ENCODE data around the gene FEV. TPM values are rescaled to one million over a fixed set of nuclear protein-coding genes. Genes with fewer than 3 reads are reported as not detected.
A peak's percentile ranks its signal among the peaks of the same experiment; 100 is the strongest.

FEV gene
- total RNA-seq, 1 experiment from 2014 or later: not detected

DNA sequence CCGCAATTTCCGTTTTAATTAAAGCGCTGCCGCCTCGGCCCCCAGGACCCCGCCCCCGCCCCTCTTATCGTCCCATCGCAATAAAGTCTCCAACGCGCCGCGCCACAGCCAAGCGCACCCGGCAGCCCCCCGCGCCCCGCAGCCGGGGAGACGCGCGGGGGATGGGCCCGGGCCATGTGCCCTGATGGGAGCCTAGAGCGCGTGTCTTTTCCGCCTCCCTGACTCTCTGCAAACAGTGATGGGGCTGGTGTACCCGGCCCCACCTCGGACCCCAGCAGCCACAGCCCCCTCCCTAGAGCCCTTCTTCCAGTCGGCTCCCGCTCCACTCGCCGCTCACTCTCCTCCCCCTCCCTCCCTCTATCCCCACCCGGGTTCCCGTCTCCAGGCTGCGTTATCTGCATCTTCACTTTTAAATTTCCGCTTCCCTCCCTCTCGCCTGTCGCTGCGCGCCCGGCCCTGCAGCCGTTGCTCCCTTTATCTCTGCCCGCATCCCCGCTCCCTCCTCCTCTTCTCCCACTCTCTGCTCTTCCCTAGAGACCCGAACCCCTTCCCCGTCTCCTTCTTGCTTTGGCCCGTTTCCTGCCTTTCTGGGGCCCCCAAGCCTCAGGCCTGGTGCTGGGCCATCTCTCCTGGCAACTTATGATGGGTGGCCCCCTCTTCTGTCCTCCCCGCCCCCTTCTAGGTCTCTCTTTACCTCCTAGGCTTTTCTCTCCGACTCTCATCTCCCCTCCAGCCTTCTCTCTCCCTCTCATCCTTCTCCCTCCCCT, 524 bp upstream of the FEV start:
- Histone ChIP-seq H3K79me2 (ENCODE audit: low read length) (no peaks in the 10 kb centered on the region), H3K36me3 (ENCODE audit: insufficient read depth, low read length) (no peaks in the 10 kb centered on the region), H3K27ac (ENCODE audit: low read length) (no peak overlapping the region), H4K20me1 (ENCODE audit: insufficient read depth, low read depth, low read length) (no peaks in the 10 kb centered on the region), H3K4me3 (ENCODE audit: low read length) (no peak overlapping the region), H3K9ac (ENCODE audit: low read length) (no peak overlapping the region), H2AFZ (ENCODE audit: low read length) (no peak overlapping the region), H3K9me2 (replicated peaks; ENCODE audit: insufficient read depth, low read length) (no peaks in the 10 kb centered on the region), H3K4me1 (ENCODE audit: low read length) (peaks cover 3% of the 10 kb centered on the region; the same call in 1 of the 2 replicates), H3K9me3 (ENCODE audit: low read length) (no peaks in the 10 kb centered on the region), H3K4me2 (ENCODE audit: low read depth, low read length, poor library complexity, severe bottlenecking) (no peak overlapping the region), H3K27me3 (ENCODE audit: low read length) (no peaks in the 10 kb centered on the region)
- DNase-seq: no peak

DNA sequence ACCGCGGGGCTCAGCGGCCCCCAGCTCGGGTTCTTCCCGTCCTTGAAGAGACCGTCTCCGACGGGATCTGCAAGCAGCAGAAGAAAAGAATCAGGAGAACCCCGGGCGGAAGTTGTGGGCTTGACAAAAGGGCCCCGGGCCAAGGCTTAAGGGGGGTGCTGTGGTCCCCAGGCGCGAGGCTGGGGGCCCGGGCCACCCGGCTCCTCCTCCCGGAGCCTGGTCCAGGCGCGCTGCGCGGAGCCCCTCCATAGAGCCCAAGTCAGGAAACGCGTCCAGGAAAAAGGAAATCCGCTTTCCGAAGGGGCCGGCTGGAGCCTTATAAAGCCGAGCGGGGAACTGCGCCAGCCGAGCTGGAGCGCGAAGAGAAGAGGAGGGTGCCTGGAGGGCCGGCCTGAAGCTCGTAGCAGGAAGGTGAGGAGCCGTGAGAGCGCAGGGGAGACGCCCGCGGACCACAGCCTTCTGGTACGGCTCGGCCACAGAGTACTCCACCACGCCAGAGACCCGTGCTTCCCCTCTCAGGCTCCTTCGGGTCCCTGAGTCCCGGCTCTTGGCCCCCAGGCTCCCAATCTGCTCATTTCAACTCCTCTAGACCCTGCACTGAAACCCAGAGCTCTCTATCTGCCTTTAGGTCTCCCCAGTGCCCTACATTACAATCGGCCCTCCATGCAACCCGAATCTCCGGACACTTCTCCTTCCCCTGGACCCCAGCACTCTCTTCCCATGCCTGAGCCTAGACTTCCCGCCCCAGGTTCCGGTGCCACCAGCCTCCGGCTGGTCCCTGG, 554 bp downstream of the FEV start:
- Histone ChIP-seq H3K79me2 (ENCODE audit: low read length) (no peaks in the 10 kb centered on the region), H3K4me2 (ENCODE audit: low read depth, low read length, poor library complexity, severe bottlenecking) (no peak overlapping the region), H3K4me3 (ENCODE audit: low read length) (no peak overlapping the region), H3K9ac (ENCODE audit: low read length) (no peak overlapping the region), H3K9me3 (ENCODE audit: low read length) (no peaks in the 10 kb centered on the region), H4K20me1 (ENCODE audit: insufficient read depth, low read depth, low read length) (no peaks in the 10 kb centered on the region), H3K4me1 (ENCODE audit: low read length) (peaks cover 9% of the 10 kb centered on the region), H3K36me3 (ENCODE audit: insufficient read depth, low read length) (no peaks in the 10 kb centered on the region), H3K9me2 (replicated peaks; ENCODE audit: insufficient read depth, low read length) (no peaks in the 10 kb centered on the region), H3K27ac (ENCODE audit: low read length) (no peak overlapping the region), H2AFZ (ENCODE audit: low read length) (no peak overlapping the region), H3K27me3 (ENCODE audit: low read length) (no peaks in the 10 kb centered on the region)
- DNase-seq: no peak

DNA sequence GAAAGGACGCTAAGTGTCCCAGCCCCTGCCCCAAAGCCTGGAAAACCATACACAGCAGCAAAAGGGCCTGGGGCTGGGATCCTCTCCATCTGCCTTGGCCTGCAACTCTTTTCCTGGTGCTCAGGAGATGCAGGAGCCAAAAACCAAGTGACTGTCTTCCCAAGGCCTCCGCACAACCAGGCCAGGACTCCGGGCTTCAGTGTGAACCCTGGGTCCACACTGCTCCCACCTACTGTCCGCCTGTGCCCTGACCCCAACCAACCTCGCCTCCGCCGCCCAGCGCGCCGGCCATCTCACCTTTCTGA, 1.1 kb downstream of the FEV start:
- DNase-seq: no peak
- Histone ChIP-seq H3K4me1 (ENCODE audit: low read length) (peaks cover 9% of the 10 kb centered on the region), H4K20me1 (ENCODE audit: insufficient read depth, low read depth, low read length) (no peaks in the 10 kb centered on the region), H3K9ac (ENCODE audit: low read length) (no peak overlapping the region), H3K9me3 (ENCODE audit: low read length) (no peaks in the 10 kb centered on the region), H3K27ac (ENCODE audit: low read length) (no peak overlapping the region), H3K4me3 (ENCODE audit: low read length) (no peak overlapping the region), H3K79me2 (ENCODE audit: low read length) (no peaks in the 10 kb centered on the region), H3K27me3 (ENCODE audit: low read length) (no peaks in the 10 kb centered on the region), H3K36me3 (ENCODE audit: insufficient read depth, low read length) (no peaks in the 10 kb centered on the region), H2AFZ (ENCODE audit: low read length) (no peak overlapping the region), H3K9me2 (replicated peaks; ENCODE audit: insufficient read depth, low read length) (no peaks in the 10 kb centered on the region), H3K4me2 (ENCODE audit: low read depth, low read length, poor library complexity, severe bottlenecking) (no peak overlapping the region)

DNA sequence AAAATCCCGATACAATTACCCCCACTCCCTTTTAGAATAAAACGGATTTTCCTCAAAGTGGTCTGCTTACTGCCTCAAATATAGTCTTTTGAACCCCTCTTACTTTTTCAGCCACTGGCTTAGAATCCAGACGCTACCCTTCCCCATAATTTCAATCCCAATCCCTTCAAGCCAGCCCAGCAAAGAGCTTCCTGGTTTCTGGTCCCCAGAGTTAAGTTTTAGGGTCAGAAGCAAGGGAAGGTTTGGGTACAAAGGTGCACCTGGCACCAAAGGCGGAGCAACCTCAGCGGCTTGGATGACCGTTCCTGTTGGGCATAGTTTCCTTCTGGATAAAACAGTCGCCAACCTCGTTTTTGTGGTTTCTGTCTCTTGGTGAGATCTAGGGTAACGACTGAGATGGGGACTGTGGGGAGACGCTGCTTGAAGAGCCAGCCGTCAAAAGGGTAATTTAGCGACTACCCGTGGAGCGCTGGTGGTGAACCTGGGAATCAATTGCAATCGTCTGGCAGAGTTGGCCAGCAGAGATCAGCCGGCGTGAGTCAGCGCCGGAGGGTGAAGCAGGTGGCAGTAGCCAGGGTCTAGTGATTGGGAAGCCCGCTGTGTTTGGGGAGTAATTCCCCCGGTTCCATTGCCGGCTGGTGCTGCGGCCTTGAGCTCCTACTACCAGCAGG, 1.6 kb downstream of the FEV start:
- no peaks in the 10 kb centered on the region for H3K9me2 ChIP-seq (replicated peaks; ENCODE audit: insufficient read depth, low read length)
- no peaks in the 10 kb centered on the region for H3K79me2 ChIP-seq (ENCODE audit: low read length)
- no peak overlapping the region for H3K27ac ChIP-seq (ENCODE audit: low read length)
- H3K36me3 ChIP-seq (ENCODE audit: insufficient read depth, low read length): no peaks in the 10 kb centered on the region
- H3K9ac ChIP-seq (ENCODE audit: low read length): no peak overlapping the region
- no peaks in the 10 kb centered on the region for H3K27me3 ChIP-seq (ENCODE audit: low read length)
- H4K20me1 ChIP-seq (ENCODE audit: insufficient read depth, low read depth, low read length): no peaks in the 10 kb centered on the region
- no peaks in the 10 kb centered on the region for H3K9me3 ChIP-seq (ENCODE audit: low read length)
- H3K4me1 ChIP-seq (ENCODE audit: low read length): peaks cover 9% of the 10 kb centered on the region
- no peak overlapping the region for H2AFZ ChIP-seq (ENCODE audit: low read length)
- no peak overlapping the region for H3K4me2 ChIP-seq (ENCODE audit: low read depth, low read length, poor library complexity, severe bottlenecking)
- no peak for DNase-seq
- H3K4me3 ChIP-seq (ENCODE audit: low read length): no peak overlapping the region

DNA sequence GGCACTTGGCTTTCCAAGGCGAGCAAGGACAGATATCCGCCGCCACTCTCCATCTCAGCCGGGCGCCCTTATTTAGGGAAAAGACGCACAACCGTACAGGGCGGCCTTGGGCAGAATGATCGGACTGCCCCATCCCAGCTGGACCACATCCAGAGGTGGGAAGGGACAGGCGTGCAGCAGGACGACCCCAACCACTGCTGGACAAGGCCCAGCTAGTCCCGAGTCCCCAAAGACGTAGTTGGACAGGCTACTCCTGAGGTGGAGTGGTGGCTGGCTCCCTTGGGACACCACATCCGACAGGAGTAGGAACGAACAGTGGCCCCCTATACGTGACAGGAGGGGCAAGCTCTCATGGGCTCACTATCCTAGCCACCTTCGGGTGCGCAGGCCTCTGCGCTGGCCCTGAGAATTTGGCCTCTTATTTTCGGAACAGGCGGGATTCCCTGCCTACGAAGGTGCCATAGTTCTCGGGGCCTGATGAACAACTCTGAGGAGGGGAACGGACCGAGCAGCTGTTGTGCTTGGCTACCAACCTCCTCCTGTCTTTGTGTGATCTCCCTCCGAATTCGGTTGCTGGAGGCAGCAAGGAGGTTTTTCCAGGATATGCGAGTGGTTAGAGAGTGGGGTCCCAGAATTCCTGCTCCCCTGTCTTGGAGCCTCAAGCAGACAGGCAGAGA, 2.3 kb downstream of the FEV start:
- no peak for DNase-seq
- Histone ChIP-seq H3K4me3 (ENCODE audit: low read length) (no peak overlapping the region), H3K36me3 (ENCODE audit: insufficient read depth, low read length) (no peaks in the 10 kb centered on the region), H3K27ac (ENCODE audit: low read length) (no peak overlapping the region), H4K20me1 (ENCODE audit: insufficient read depth, low read depth, low read length) (no peaks in the 10 kb centered on the region), H2AFZ (ENCODE audit: low read length) (no peak overlapping the region), H3K9me2 (replicated peaks; ENCODE audit: insufficient read depth, low read length) (no peaks in the 10 kb centered on the region), H3K79me2 (ENCODE audit: low read length) (no peaks in the 10 kb centered on the region), H3K4me1 (ENCODE audit: low read length) (peaks cover 9% of the 10 kb centered on the region), H3K9me3 (ENCODE audit: low read length) (no peaks in the 10 kb centered on the region), H3K9ac (ENCODE audit: low read length) (no peak overlapping the region), H3K27me3 (ENCODE audit: low read length) (no peaks in the 10 kb centered on the region), H3K4me2 (ENCODE audit: low read depth, low read length, poor library complexity, severe bottlenecking) (no peak overlapping the region)

DNA sequence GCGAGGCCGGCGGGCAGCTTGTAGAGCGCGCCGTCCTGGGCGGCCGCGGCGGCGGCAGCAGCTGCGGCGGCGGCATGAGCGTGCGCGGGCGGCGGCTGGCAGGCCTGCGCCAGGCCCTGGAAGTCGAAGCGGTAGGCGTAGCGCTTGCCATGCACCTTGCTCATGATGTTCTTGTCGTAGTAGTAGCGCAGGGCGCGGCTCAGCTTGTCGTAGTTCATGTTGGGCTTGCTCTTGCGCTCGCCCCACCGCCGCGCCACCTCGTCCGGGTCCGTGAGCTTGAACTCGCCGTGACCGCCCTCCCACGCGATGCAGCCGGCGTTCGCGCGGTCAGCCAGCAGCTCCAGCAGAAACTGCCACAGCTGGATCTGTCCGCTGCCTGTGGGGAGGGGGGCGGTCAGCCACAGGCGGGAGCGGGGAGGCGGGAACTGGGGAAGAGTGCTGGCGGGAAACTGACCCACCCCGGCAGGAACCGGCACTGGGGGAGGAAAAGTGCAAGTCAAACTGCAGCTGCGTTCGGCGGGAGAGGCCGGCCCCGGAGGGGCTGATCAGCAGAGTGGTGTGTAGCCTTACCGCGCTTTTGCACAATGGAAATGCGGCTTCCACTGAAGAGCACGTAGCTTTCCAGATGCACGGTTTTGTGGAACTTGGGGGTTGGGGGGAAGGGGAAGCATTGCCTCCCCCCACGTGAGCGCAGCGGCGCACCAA, 3.0 kb downstream of the FEV start:
- Histone ChIP-seq H2AFZ (ENCODE audit: low read length) (no peak overlapping the region), H3K9me2 (replicated peaks; ENCODE audit: insufficient read depth, low read length) (no peaks in the 10 kb centered on the region), H4K20me1 (ENCODE audit: insufficient read depth, low read depth, low read length) (no peaks in the 10 kb centered on the region), H3K4me2 (ENCODE audit: low read depth, low read length, poor library complexity, severe bottlenecking) (no peak overlapping the region), H3K4me3 (ENCODE audit: low read length) (no peak overlapping the region), H3K9me3 (ENCODE audit: low read length) (no peaks in the 10 kb centered on the region), H3K79me2 (ENCODE audit: low read length) (no peaks in the 10 kb centered on the region), H3K27ac (ENCODE audit: low read length) (no peak overlapping the region), H3K27me3 (ENCODE audit: low read length) (no peaks in the 10 kb centered on the region), H3K36me3 (ENCODE audit: insufficient read depth, low read length) (no peaks in the 10 kb centered on the region), H3K4me1 (ENCODE audit: low read length) (peaks cover 9% of the 10 kb centered on the region), H3K9ac (ENCODE audit: low read length) (no peak overlapping the region)
- no peak for DNase-seq

DNA sequence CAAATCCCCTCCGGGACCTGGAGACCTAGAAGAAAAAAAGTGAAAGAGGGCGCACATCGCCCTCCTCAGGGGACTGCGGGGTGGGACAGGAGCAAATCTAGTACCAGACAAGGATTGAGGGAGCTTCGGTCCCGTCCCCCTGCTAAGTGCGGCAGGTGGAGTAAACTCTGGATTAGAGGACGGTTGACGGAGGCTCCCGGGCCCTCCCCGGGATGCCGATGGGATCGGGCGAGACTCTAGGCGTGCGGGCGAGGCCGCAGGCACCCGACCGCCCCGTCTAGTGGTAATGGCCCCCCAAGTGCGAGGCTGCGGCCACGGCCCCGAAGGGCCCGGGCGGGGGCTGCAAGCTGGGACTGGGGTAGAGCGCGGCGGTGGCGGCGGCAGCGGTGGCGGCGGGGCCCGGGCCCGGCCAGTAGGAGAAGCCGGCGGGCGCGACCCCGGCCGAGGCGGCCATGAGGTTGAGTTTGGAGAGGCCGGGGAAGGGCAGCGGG, 3.5 kb downstream of the FEV start:
- Histone ChIP-seq H4K20me1 (ENCODE audit: insufficient read depth, low read depth, low read length) (no peaks in the 10 kb centered on the region), H3K4me1 (ENCODE audit: low read length) (peaks cover 9% of the 10 kb centered on the region), H3K4me3 (ENCODE audit: low read length) (peak overlapping the region; percentile 51; the same call in 1 of the 2 replicates), H3K9ac (ENCODE audit: low read length) (no peak overlapping the region), H3K9me3 (ENCODE audit: low read length) (no peaks in the 10 kb centered on the region), H3K79me2 (ENCODE audit: low read length) (no peaks in the 10 kb centered on the region), H3K9me2 (replicated peaks; ENCODE audit: insufficient read depth, low read length) (no peaks in the 10 kb centered on the region), H3K27me3 (ENCODE audit: low read length) (no peaks in the 10 kb centered on the region), H3K36me3 (ENCODE audit: insufficient read depth, low read length) (no peaks in the 10 kb centered on the region), H3K4me2 (ENCODE audit: low read depth, low read length, poor library complexity, severe bottlenecking) (peak overlapping the region; percentile 48), H3K27ac (ENCODE audit: low read length) (no peak overlapping the region), H2AFZ (ENCODE audit: low read length) (no peak overlapping the region)
- DNase-seq: peak; percentile 57

Data from Karpas-422 (cell line).